Measurements from ENCODE around the gene ATP6V0E2.
"Not testable (repeated sequence)": the region's sequence is repeated elsewhere in the genome, so short reads cannot be mapped to it uniquely, and the experiment has no call there.

Gene ATP6V0E2

GRCh38 chr7:149873074-149873969 lies at the start of gene ATP6V0E2:
TSS of gene ATP6V0E2 (plus strand) at chr7:149873969. CDS start at chr7:149874066, 97 bp downstream.
- DNase-seq (ENCODE audit: low spot score): no peak
- FAIRE-seq: no peak

DNA sequence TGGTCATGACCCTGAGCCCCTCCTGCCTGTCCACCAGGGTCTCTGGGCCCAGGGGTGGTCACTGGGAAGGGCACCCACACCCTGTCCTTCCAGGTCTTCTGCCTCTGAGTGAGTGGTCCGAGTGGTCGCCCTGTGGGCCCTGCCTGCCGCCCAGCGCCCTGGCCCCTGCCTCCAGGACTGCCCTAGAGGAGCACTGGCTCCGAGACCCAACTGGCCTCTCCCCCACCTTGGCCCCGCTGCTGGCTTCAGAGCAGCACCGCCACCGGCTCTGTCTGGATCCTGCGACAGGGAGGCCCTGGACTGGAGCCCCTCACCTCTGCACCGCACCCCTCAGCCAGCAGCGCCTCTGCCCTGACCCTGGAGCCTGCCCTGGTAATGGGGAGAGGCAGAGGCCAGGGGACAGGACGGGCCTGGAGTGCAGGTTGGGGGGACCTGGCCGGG lies 49.4 kb upstream of the ATP6V0E2 start:
- no peak for DNase-seq (ENCODE audit: low spot score)
- FAIRE-seq: no peak

DNA sequence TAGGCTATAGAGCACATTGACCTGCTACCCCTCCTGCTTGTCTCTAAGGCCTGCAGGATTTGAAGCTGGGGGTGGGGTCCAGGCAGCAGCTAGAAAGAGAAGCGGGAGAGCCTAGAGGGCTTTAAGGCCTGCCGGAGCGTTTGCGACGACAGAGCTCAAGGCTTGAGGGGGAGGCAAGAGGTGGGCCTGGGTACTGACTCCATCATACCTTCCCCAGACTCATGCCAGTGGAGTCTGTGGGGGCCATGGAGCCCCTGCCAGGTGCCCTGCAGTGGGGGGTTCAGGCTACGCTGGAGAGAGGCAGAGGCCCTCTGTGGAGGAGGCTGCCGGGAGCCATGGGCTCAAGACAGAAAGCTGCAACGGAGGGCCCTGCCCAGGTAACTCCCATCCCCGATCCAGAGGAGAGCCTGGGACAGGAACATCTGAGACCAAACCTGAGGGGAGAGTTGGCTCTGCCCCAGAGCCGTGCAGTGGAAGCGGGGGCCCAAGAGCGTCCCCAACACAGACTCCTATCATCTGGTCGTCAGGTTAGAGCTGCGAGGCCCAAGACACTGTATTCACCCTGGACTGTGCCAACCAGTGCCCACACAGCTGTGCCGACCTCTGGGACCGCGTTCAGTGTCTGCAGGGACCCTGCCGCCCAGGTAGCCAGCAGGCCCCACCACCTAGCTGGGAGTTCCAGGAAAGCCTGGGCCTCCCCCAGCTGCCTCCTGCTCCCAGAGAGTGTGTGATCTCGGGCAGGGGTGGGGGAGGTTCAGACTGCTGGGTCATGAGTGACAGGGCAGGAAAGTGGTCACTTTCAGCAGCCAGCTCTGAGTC lies 48.8 kb upstream of the ATP6V0E2 start:
- FAIRE-seq: no peak
- no peak for DNase-seq (ENCODE audit: low spot score)

DNA sequence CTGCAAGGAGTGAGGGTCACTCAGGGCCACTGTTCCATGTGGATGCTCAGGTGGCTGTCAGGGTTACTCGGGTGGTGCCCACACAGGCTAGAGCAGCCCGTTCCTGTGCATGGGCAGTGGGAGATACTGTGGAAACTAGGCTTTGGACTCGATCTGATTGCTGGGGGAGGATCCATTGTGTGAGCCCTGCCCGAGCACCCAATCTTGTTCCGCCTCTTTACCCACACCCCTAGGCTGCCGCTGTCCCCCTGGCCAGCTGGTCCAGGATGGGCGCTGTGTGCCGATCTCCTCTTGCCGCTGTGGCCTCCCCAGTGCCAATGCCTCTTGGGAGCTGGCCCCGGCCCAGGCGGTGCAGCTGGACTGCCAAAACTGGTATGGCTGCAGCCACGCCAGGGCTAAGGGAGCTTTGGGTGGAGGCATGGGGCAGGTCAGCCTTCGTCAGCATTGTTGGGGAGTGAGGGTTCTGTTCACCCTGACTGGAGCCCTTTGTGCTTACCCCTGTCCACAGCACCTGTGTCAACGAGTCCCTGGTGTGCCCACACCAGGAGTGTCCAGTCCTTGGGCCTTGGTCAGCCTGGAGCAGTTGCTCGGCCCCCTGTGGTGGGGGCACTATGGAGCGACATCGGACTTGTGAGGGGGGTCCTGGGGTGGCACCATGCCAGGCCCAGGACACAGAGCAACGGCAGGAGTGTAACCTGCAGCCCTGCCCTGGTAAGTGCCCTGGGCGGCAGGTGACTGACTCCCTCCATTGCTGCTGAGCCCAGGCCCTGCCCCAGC lies 48.0 kb upstream of the ATP6V0E2 start:
- no peak for DNase-seq (ENCODE audit: low spot score)
- no peak for FAIRE-seq

DNA sequence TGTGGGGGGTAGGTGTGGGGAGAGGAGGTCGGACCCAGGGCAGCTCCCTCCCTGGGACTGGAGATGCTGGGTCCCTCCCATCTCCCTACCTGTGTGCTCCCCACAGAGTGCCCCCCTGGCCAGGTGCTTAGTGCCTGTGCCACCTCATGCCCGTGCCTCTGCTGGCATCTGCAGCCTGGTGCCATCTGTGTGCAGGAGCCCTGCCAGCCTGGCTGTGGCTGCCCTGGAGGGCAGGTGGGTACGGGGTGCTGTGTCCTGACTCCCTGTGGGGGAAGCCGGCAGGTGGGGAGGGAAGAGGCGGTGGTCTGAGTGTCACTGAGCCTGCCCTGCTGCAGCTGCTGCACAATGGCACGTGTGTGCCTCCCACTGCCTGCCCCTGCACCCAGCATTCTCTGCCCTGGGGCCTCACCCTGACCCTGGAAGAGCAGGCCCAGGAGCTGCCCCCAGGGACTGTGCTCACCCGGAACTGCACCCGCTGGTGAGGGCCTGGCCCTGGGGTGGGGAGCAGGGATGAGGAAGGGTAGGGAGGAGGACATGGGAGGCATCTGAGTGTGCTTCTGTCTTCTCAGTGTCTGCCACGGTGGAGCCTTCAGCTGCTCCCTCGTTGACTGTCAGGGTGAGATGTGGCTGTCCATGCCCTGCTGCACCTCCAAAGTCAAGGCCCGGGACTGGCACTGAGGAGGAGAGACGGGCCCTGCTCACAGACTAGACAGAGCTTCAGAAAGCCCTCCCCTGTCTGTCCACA lies 47.3 kb upstream of the ATP6V0E2 start:
- DNase-seq (ENCODE audit: low spot score) (no peak), FAIRE-seq (no peak)

DNA sequence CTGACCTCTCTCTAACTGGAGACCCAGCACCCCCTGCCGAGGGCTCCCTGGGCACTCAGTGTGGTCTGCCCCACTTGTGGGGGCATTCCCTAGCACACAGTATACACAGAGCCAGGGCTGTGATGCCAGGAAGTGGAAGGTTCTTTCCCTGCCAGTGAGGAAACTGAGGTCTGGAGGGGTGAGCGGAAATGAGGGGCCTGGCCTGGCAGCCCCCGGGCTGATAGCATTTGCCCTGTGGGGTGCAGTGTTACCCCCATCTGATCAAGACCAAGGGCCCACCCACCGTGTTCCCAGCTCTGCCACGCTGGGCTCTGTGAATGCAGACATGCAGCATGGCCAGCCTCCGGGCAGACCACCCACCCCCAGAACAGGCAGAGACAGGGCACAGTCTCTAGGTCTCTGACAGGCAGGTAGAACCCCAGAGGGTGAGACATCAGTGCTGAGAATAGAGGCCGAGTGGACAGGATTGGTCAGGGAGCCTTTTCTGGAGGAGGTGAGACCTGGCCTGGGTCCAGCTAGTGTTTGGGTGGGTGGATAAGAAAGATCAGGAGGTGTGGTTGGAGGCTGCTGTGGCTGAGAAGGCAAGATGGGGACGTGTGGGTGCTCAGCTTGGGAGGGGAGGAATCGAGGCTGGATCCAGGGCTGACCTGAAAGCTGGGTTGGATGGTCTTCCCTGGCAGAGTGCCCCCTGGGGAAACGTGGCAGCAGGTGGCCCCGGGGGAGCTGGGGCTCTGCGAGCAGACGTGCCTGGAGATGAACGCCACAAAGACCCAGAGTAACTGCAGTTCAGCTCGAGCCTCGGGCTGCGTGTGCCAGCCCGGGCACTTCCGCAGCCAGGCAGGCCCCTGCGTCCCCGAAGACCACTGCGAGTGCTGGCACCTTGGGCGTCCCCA lies 46.4 kb upstream of the ATP6V0E2 start:
- DNase-seq (ENCODE audit: low spot score): no peak

DNA sequence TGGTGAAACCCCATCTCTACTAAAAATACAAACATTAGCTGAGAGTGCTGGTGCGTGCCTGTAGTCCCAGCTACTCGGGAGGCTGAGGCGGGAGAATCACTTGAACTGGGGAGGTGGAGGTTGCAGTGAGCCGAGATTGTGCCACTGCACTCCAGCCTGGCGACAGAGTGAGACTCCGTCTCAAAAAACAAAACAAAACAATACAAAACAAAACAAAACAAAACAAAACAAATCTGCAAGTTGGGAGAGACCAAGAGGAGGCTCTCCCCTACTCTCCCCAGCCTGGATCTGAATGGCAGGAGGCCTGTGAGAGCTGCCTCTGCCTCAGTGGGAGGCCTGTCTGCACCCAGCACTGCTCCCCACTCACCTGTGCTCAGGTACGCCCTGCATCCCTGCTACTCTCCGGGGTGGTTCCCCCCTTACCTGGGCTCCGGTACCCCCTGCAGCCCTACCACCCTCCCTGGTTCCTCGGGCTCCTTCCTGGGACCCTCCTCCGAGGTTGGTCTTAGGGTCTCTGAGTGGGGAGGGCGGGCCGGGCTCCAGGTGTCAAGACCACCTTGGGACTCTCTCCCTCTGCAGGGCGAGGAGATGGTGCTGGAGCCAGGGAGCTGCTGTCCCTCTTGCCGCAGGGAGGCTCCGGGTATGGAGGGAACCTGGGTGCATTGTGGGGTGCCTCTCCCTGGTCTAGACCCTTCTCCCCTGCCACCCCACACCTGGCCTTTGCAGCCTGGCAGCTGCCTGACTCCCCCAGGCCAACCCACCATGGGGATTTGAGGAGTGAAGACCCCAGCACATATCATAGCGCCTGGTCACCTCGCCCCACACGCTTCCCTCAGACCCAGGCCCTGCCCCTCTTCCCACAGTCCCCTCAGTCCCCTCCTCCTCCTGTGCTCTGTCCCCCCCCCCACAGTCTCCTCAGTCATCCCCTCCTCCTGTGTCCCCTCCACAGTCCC lies 45.1 kb upstream of the ATP6V0E2 start:
- no peak for FAIRE-seq
- DNase-seq (ENCODE audit: low spot score): no peak

More for the DNA sequence above, 46.4 kb upstream of the ATP6V0E2 start:
- no peak for FAIRE-seq

- FAIRE-seq: not testable (repeated sequence)
Measured at GRCh38 chr7:149830527-149830926, 43.2 kb upstream of the ATP6V0E2 start.

GRCh38 chr7:149830997-149831740 lies 42.6 kb upstream of the ATP6V0E2 start:
- DNase-seq (ENCODE audit: low spot score): no peak
- FAIRE-seq: no peak

More at GRCh38 chr7:149830527-149830926, 43.2 kb upstream of the ATP6V0E2 start:
- DNase-seq (ENCODE audit: low spot score): not testable (repeated sequence)

GRCh38 chr7:149831741-149832219 lies 42.0 kb upstream of the ATP6V0E2 start:
- DNase-seq (ENCODE audit: low spot score) (no peak), FAIRE-seq (no peak)

- no peak for DNase-seq (ENCODE audit: low spot score)
- no peak for FAIRE-seq
Measured at GRCh38 chr7:149832332-149833041, 41.3 kb upstream of the ATP6V0E2 start.

DNA sequence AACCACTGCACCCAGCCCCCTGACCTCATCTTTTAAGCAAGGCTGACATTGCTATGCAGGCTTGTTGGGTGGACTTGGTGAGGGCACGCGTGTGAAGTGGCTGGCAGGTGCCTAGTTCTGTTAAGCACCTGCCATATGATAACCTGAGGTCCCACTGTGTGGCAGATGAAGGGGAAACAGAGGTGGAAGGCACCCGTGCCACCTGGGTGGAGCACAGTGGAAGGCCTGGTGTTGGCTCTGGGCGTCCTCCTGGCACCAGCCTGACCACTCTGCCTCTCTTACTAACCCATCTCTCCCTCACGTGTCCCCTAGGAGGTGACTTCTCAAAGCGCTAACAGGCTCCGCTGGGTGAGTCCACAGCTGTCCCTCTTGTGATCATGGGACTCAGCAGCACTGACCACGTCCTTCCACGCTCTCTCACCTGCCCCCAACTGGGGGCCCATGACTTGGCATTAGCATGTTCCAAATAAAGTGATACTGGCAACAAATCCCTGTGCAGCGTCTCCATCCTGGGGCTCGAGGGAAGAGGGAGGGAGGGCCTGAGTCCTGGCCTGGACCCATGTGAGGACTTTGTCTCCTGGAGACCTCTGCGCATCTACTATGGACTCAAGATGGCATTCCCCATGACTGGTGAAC lies 40.2 kb upstream of the ATP6V0E2 start:
- DNase-seq (ENCODE audit: low spot score) (no peak), FAIRE-seq (no peak)

DNA sequence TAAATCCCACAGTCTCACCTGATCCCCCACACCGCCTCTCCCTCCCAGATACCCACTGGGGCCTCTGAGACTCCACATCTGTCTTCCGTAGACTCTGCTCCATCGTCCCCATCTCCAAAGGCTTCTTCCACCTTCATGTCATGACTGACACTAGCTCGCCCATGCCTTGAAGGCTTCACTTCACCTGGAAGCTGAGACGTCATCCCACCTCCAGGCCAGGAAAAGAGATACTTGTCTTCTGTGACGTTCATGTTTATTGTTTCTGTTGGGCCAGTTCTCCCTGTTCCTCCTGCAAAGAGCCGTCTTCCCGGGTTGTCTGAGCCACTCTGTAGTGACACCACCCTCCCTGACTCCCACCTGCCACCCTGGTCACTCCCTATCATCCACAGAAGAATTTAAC lies 39.2 kb upstream of the ATP6V0E2 start:
- DNase-seq (ENCODE audit: low spot score): no peak
- FAIRE-seq: no peak

- DNase-seq (ENCODE audit: low spot score) (no peak), FAIRE-seq (no peak)
Measured at GRCh38 chr7:149836434-149836833, 37.3 kb upstream of the ATP6V0E2 start.

DNA sequence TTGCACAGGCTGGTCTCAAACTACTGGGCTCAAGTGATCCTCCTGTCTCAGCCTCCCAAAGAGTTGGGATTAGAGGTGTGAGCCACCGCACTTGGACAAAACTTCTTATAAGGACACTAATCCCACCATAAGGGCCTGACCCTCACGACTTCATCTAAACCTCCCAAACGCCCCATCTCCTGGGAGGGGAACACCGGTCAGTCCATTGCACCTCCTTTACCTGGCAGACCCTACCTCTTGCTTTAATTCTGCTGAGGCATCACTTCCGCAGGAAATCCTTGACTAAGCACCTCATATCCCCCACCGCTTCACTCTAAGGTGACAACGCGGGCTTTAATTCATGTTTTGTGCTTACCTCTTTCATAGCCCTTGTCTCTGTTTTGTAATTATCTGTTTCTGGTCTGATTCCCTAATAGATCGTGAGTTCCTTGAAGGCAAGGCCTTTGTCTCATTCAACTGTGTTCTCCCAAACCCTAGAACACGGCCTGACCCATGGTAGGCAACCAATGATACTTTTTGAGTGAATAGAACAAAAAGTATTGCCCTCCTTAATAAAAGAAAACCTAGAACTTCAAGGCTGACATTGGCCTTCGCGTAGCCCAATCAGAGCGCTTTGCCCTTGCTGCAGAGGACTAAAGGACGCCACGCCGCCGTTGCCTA lies 36.1 kb upstream of the ATP6V0E2 start:
- DNase-seq (ENCODE audit: low spot score) (no peak), FAIRE-seq (no peak)

Measured in urothelium cell line (cell line).